Measurements from ENCODE around the gene LACTBL1.
"Not testable (repeated sequence)": the region's sequence is repeated elsewhere in the genome, so short reads cannot be mapped to it uniquely, and the experiment has no call there.

- TF ChIP-seq CTCF (conservative IDR thresholded peaks at IDR 0.05 in 1 of 2, IDR thresholded peaks at IDR 0.05 in 1 of 2; ENCODE audit: low read depth in 1 of 2, low read length in 2 of 2); EZH2 (IDR thresholded peaks at IDR 0.05; ENCODE audit: low read length, missing control alignments): not testable (repeated sequence)
Observed at GRCh38 chr1:22993220-22993795, 20.6 kb upstream of the LACTBL1 start.
